Bone marrow (tissue), 2 donors: ENCODE results near the gene COX6A1.
"Not testable (repeated sequence)": the region's sequence is repeated elsewhere in the genome, so short reads cannot be mapped to it uniquely, and the experiment has no call there.

ENCODE experiments used
- DNase-seq, 2 donors: peaks; one replicate each; lab custom pipeline; 2025; lab: John Stamatoyannopoulos, UW

Gene COX6A1

DNA sequence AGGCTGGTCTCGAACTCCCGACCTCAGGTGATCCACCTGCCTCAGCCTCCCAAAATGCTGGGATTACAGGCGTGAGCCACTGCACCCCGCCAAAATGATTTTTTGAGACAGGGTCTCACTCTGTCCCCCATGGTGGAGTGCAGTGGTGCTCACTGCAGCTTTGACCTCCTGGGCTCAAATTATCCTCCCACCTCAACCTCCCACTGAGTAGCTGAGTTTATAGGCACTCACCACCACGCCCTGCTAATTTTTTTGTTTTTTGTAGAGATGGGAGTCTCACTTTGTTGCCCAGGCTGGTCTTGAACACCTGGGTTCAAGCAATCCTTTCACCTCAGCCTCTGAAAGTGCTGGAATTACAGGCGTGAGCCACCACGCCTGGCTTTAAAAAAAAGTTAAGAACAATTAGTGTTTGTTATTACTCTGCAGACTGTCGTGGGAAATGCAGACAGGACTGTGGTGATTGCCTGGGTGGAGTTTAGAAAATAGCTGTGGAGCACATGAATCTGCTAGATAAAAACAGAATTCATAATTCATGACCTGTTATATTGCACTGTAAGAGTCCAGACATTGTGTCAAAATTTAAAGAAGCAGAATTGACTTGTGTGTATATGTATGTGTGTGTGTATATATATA lies 9.2 kb upstream of the COX6A1 start:
- no peak for DNase-seq

DNA sequence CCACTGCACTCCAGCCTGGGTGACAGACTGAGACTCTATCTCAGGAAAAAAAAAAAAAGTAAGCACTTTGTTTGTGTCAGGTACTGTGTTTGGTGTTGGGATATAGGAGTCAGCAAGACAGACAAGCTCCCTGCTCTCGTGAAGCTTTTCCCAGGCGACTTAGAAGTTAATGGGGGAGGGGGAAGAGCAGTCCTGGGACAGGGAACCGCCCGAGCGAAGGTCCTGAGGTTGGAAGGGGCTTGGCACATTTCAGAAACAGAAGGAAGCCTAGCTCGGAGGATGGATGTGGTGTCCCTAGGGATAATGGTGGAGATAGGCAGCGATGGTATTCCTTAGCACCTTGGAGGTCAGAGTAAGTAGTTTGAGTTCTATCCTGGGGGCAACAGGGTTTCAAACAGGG lies 8.5 kb upstream of the COX6A1 start:
- no peak for DNase-seq

DNA sequence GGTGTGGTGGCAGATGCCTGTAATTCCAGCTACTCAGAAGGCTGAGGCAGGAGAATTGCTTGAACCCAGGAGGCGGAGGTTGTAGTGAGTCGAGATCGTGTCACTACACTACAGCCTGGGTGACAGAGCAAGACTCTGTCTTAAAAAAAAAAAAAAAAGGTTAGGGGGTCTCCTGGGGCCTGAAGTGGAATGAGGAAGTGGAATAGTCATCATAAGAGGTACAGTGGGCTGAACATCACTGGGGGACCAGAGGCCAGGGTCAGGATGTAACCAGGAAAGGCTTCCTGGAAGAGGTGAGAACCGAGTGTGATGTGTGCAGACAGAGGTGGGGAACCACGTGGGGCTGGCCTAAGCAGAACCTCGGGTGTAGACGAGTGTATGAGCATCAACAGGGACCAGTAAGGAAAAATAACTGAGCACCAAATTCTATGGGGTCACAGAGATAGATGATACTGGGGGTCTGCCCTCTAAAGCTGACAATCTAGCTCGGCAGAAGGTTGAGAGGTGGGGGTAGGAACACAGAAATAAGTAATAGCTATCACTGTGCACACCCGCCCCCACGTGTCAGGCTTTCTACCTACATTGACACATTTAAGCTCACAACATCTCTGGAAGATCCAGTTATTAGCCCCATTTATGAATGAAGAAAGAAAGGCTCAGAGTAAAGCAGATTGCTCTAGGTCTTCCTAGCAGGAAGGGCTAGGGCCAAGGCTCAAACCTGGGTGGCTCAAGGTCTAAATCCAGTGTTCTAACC lies 5.0 kb upstream of the COX6A1 start:
- DNase-seq, result no peak

DNA sequence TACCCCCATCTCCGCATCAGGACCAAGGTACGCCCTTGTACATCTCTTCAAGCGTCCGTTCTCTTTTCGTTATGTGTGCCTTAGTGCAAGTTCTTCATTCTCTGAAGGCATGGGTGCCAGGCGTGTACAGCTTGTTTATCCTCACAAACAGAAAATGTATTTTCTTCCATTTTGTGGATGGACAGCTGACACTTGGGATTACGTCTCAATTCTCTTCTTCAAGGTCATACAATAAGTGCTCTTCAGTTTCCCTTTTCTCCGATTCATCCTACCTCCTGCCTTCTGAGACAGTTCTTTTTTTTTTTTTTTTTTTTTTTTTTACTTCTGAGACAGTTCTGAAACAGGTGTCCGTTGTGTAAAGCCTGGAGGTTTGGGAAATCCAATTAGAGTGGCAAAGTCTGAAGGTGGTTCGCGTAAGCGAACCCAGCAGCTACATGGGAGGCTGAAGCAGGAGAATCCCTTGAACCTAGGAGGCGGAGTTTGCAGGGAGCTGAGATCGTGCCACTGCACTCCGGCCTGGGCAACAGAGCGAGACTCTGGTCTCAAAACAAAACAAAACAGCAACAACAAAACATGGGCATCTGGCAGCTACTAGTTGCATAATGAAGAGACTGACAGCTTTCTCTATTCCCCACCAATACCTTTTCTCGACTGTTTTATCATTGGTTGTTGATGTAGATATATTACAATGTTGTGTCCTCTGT lies 734 bp downstream of the COX6A1 start:
- no peak for DNase-seq

DNA sequence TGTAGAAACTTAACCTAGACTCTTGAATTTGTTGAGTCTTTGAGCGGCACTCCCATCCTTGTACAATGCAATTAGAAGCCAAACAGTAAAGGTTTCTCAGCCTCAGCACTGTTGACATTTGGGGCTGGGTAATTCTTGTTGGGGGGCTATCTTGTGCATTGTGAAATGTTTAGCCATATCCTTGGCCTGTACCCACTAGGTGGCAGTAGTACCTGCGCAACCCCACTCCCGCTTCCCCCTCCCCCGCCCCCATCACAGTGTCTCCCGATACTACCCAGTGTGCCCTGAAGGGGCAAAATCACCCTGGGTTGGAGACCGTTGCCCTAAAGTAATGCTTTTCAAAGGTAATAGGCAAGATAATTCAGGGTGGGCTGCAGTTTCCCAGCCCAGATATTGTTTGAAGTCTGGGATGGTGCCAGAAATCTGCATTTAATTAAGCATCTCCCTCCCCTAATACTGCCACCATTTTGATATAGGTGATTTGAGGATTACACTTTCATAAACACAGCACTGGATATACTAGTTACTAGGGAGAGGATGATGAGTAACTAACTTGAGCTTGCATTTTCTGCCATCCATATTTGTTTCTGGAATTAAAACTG lies 1.8 kb downstream of the COX6A1 start:
- peak; percentile 19 to 73 for DNase-seq

DNA sequence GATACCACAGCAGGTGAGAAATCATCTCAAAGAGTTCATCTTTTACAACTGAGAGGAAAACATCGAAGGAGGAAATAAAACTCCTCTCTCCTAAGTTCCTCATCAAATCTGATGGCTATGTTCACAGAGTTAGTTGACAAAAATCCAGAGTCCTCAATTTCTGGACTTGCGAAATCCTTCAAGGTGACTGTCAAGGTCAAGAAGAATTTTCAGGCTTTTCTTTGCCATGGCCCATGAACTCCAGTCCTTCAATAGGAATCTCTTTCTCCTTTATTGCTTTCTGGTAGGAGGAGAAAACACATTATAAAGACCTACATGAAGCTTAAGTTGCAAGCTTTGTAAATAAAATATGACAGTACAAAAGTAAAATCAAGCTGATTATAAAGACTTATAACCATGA lies 6.8 kb downstream of the COX6A1 start:
- no peak for DNase-seq

DNA sequence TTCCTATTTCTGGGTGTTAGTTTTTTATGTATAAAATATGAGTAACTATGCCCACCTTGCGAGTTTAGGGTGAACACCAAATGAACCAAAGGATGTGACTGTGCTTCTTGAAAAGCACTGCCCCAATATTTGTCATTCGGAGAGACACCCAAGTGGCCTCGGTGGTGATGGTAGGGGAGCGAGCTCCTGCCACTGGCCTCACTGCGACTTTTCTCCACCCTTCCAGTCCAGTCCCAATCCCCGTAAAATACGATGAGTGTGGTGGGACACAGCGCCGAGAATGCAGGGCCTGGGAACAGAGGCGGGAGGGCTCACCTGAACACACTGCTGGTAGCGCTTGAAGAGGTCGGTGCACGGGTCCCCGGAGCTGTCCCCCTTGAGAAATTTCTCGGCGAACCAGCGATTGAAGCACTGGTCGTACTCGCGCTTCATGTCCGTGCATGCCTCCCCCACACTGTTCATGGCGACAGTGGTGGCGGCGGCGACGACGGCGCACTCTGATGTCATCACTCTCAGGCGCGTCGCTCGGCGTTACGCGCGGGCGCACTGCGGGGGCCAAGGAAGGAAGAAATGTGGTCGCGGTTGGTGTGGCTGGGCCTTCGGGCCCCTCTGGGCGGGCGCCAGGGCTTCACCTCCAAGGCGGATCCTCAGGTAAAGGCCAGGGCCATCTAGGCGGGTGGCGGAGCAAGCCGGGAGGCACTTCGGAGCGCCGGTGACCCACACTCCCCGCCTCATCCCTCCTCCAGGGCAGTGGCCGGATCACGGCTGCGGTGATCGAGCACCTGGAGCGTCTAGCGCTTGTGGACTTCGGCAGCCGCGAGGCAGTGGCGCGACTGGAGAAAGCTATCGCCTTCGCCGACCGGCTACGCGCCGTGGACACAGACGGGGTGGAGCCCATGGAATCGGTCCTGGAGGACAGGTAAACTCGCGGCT lies 8.3 kb downstream of the COX6A1 start, which contains the start of the genes GATC and TRIAP1:
TSS of gene GATC (plus strand) at position 534 of the 933 bp plus-strand sequence. CDS start at position 571, 37 bp downstream.
TSS of gene TRIAP1 (minus strand) at position 474 of the 933 bp plus-strand sequence. CDS start at position 462, 12 bp downstream.
- DNase-seq, result peak; percentile 69 to 85

DNA sequence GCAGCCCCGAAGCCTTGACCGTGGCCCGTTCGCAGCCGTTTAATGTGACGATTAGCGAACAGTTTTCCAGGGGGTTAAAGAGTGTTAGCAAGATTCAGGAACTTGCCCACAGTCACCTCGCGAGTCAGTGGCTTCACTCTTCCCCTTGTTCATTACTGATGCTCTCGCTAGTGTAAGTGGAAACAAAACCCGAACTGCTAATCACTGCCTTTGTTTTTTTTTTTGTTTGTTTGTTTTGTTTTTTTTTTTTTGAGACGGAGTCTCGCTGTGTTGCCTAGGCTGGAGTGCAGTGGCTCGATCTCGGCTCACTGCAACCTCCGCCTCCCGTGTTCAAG lies 8.9 kb downstream of the COX6A1 start:
- DNase-seq, result not testable (repeated sequence)

DNA sequence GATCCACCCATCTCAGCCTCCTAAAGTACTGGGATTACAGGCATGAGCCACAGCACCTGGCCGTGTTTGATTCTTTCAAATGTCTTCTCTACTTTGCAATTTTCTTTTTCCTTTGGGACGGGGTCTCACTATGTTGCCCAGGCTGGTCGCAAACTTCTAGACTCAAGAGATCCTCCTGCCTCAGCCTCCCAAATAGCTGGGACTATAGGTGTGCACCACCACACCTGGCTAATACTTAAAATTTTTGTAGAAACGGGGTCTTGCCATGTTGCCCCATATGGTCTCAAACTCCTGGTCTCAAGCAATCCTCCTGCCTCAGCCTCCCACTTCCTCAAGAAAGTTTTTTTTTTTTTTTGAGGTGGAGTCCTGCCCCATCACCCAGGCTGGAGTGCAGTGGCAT lies 10.1 kb downstream of the COX6A1 start:
- DNase-seq, result no peak

DNA sequence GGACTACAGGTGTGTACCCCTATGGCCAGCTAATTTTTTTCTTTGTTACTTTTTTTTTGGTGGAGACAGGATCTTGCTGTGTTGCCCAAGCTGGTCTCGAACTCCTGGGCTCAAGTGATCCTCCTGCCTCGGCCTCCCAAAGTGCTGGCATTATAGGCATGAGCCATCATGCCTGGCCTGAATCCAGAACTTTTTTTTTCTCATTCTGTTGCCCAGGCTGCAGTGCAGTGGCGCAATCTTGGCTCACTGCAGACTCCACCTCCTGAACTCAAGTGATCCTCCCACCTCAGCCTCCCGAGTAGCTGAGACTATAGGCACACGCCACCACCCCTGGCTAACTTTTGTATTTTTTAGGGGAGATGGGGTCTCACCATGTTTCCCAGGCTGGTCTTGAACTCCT lies 14.6 kb downstream of the COX6A1 start:
- not testable (repeated sequence) for DNase-seq

DNA sequence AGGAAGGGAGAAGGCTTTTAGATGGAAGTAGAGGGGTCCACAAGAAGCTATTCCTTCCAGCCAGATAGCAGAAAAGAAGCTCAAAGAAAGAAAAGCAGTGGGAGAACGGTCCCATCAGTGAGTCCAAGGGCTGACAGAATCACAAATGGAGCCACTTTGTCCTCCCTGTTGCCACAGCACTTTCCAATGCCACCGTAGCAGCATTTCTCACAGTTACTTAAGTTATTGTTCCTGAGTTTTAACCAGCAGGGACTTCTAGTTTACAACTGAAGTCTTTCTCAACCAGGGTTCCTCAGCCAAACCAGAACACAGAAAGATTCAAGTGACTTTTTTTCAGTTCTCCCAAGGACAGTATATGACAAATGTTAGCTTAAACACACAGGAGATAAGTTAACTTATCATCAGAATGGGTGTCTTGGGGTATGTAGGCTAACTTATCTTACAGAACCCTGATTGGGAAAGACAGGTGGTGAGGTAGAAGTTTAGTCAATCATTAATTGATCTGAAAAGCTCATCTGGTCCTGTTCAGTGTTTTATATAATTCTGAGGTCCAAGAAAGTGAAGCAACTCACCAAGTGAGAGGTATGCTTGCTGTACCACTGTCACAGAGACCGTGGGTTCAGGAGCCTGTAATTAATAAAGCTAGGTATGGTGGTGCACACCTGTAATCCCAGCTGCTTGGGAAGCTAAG lies 15.3 kb downstream of the COX6A1 start:
- no peak for DNase-seq

DNA sequence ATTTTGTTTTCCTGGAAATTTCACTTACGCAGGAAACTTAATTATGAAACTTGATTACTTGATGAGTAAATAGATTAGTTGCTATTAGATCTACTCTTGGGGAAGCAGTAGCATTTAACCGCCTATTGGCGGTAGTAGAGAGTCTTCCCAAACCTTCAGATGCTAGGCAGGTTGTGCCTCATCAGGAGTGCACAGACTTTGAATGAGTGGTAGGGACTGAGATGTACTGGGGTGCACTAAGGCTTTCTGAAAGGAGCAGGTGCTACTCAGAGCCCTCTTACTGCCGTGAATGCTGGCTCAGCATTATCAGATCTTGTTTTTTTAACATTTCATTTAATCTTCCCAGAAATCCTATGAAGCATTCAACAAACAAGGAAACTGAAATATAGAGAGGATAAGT lies 16.1 kb downstream of the COX6A1 start:
- peak in 1 of 2 donors; percentile 33 for DNase-seq

DNA sequence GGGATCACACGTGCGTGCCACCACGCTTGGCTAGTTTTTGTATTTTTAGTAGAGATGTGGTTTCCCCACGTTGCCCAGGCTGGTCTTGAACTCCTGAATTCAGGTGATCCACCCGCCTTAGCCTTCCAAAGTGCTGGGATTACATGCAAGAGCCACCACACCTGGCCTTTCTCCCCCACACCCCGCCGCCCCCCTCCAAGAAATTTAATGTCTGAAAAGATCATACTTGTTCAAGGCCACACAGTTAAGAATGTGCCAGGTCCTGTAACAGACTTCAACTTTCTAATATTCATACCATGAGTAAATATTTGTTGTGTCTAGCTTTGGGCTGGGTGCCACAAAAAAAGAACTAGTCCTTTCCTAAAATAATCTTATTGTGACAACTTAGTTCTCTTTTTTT lies 17.4 kb downstream of the COX6A1 start:
- DNase-seq, result no peak

DNA sequence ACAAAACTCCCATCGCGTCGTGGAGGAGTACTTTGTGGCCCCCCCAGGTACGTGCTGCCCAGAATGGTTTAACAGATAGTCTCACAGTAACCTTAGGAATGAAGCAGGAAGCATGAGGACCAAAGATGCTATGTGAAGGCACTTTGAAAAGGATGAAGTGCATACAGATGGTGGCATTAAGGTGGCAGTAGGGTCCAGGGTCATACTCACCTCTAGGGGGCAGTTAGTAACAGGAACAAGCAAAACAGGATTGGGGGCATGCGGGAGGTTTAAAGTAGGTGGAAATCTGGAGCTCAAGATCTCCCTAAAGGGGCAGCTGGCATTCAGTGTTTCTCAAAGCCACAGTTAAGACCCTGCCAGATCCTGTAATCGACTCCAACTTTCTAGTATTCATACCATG lies 19.2 kb downstream of the COX6A1 start:
- no peak for DNase-seq

DNA sequence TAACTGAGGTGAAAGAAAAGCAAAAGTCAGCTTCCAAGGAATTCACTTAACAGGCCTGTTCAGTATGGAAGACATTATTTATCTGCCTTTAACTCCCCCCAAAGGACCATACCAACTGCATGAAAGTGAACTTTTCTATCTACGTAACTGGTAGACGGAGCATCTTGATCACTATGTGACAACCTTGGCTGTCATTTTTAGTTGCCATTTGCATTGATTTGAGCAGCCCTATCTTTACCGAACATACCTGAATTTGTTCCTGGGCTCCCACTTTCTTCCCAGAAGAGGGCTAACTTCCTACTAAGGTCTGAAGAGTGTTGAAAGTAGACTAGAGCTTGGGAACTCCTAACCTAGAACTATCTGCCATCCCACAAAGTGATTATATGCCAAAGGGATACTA lies 22.2 kb downstream of the COX6A1 start:
- DNase-seq, result no peak

DNA sequence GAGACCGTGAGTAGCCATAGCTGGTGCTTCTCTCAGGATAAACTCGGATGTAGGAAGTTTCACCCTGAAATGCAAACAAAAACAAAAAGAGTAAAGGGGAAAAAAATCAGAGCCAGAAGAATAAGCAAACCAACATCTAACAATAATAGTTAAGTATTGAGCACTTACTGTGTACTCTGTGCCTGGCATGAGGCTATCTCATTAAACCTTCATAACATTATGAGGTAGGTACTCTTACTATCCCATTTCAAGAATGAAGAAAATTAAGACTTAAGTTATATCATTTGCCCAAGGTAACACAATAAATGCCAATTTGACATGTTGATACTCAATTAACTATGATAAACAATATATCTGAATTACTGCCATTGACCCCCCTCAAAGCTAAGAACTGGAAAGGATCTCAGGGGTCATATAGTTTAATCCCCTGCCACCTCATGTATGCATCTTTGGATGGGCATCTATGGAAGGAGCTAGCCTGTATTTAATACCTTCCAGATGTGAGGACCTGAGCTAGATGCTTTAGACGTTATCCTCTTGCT lies 24.3 kb downstream of the COX6A1 start:
- no peak for DNase-seq

DNA sequence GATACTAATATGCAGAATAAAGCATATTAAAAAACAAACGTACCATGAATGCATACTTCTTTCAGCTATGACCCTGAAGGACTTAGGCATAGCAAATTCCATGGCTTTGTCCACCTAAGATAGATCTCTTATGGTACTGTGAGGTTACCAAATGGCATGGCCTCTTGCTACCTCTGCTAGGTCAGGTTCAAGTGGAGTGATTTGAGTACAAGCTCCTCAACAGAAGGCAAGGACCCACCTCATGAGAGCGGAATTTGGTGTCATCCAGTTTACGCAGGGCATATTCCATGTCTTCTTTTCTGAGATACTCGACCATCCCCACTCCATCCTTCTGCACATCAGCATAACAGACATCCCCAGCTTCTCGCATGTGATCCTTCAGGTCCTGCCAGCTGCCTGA lies 25.8 kb downstream of the COX6A1 start:
- no peak for DNase-seq

DNA sequence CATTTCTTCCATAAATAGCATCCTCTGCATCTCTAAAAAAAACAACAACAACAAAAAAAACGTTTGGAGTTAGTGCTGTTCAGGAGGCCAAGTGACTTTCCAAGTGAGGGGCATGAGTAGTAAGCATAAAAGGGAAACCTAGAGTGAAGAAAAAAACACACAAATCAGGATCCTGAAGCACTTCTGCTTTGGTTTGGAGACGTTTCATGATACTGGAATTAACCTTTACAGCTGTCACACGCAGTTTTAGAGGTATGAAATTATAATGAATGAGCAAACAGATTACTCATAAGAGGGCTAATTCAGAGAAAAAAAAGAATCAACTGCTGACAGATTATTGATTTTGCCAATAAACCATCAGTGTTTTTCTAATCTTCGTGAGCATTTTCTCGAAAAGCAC lies 27.8 kb downstream of the COX6A1 start:
- no peak for DNase-seq

DNA sequence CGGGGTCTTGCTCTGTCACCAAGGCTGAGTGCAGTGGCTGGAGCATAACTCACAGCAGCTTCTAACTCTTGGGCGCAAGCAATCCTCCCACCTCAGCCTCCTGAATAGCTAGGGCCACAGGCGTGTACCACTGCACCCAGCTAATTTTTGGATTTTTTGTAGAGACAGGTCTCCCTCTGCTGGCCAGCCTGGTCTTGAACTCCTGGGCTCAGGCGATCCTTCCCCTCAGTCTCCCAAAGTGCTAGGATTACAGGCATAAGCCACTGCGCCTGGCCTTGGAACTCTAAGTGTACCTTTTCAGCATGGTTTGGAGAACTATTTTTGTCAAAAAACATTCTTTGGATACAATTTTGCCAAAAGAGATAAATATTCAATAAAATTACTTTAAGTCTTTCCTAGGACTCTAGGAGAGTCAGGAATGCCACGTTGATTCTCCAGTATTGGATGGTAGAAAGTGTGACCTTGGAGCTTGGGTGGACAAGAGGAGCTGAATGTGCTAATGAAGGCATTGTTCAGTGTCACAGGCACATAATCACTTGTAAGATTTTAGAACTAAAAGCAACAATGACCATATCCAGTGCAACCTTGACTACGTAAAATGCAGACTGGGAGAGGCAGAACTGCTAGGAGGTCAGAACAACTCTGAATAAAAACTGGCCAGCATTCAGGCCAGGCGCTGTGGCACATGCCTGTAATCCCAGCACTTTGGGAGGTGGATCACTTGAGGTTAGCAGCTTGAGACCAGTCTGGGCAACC lies 28.8 kb downstream of the COX6A1 start:
- DNase-seq, result peak; percentile 1 to 45

DNA sequence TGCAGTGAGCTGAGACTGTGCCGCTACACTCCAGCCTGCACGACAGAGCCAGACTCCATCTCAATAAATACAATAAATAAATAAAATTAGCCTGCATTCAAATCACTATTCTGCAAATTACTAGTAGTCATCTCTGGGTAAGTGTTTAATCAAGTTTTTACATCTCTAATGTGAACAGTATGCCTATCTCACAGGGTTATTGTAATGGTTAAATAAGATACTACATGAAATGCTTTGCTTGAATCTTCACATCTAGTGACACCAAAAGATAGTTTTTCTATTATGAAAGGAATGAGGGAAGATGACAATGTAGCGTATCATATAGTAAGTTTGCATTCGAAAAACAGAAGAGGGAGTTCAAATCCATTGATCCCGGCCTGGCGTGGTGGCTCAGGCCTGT lies 29.5 kb downstream of the COX6A1 start:
- no peak for DNase-seq
